Measurements from ENCODE around the gene PLB1.

GRCh38 chr2:28505361-28505760 is 9.5 kb downstream of the PLB1 start:
- TF ChIP-seq POLR2AphosphoS5 (IDR thresholded peaks at IDR 0.05; ENCODE audit: low read depth) (no peak), EZH2 (IDR thresholded peaks at IDR 0.05; ENCODE audit: low read depth, unreplicated experiment) (no peak)
